Middle frontal gyrus (tissue), 1 donor: ENCODE results near the gene ABCC10.
"Not testable (repeated sequence)": the region's sequence is repeated elsewhere in the genome, so short reads cannot be mapped to it uniquely, and the experiment has no call there.

Experiments
- DNase-seq: peaks from one replicate; pipeline ENCODE4 v3.0.0-alpha.2; 2015; ENCODE audit warnings: low spot score; ENCODE audit errors: extremely low spot score

The ABCC10 gene

GRCh38 chr6:43442935-43443334 is 15.6 kb downstream of the ABCC10 start:
- DNase-seq = no peak

- no peak for DNase-seq
These were observed 16.7 kb downstream of the ABCC10 start for GRCh38 chr6:43444036-43444435.

GRCh38 chr6:43444582-43444981 is 17.2 kb downstream of the ABCC10 start:
- no peak for DNase-seq

GRCh38 chr6:43445576-43445975 is 18.2 kb downstream of the ABCC10 start:
- DNase-seq = no peak

- no peak for DNase-seq
These were observed 20.3 kb downstream of the ABCC10 start for GRCh38 chr6:43447604-43448003.

- no peak for DNase-seq
These were observed 21.6 kb downstream of the ABCC10 start for GRCh38 chr6:43448916-43449315.

GRCh38 chr6:43450699-43451131 is 23.4 kb downstream of the ABCC10 start:
- DNase-seq = no peak

GRCh38 chr6:43451348-43451747 is 24.0 kb downstream of the ABCC10 start:
- DNase-seq = no peak

- no peak for DNase-seq
These were observed 24.6 kb downstream of the ABCC10 start for GRCh38 chr6:43451939-43452338.

GRCh38 chr6:43452896-43453295 is 25.6 kb downstream of the ABCC10 start:
- no peak for DNase-seq

- no peak for DNase-seq
These were observed 26.5 kb downstream of the ABCC10 start for GRCh38 chr6:43453831-43454230.

- no peak for DNase-seq
These were observed 27.0 kb downstream of the ABCC10 start for GRCh38 chr6:43454290-43454695.

GRCh38 chr6:43454696-43455530 is 27.6 kb downstream of the ABCC10 start:
- DNase-seq = peak; percentile 66

- DNase-seq = no peak
These were observed 28.4 kb downstream of the ABCC10 start, which contains the start of gene DLK2 for GRCh38 chr6:43455531-43456428. Gene DLK2, minus strand, starts transcription at chr6:43455548. Its CDS starts 723 bp downstream, at chr6:43454825.

GRCh38 chr6:43457643-43458042 is 30.3 kb downstream of the ABCC10 start:
- DNase-seq = no peak

- DNase-seq = not testable (repeated sequence)
These were observed 30.8 kb downstream of the ABCC10 start for GRCh38 chr6:43458154-43458553.

GRCh38 chr6:43459535-43459934 is 32.2 kb downstream of the ABCC10 start:
- DNase-seq = no peak

GRCh38 chr6:43460032-43460431 is 32.7 kb downstream of the ABCC10 start:
- DNase-seq = no peak

GRCh38 chr6:43461936-43462335 is 34.6 kb downstream of the ABCC10 start:
- no peak for DNase-seq

GRCh38 chr6:43464337-43464736 is 37.0 kb downstream of the ABCC10 start:
- no peak for DNase-seq

- no peak for DNase-seq
These were observed 38.6 kb downstream of the ABCC10 start for GRCh38 chr6:43465948-43466347.

- DNase-seq = not testable (repeated sequence)
These were observed 39.9 kb downstream of the ABCC10 start for GRCh38 chr6:43467265-43467664.
